Measurements from ENCODE around the gene GYS1.

DNA sequence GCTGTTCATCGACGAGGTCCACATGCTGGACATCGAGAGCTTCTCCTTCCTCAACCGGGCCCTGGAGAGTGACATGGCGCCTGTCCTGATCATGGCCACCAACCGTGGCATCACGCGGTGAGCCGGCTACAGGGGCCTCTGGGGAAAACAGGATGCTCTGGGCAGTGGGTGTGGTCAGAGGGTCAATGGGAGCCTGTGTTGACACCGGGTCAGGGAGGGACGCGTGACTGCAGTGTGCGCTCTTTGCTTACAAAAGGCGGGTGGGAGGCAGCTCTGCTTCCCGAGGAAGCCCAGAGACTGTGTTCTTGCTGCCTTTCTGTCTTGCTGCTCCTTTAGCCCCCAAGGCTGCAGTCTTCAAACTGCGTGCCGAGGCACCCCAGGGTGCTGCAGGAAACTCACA is 18.1 kb upstream of the GYS1 start:
- no peak for TF ChIP-seq POLR2A (IDR thresholded peaks at IDR 0.05; ENCODE audit: low read length)
- no peak for TF ChIP-seq GATA1 (IDR thresholded peaks at IDR 0.05; ENCODE audit: low read depth, low read length)

All from erythroblast (primary cell).